Sigmoid colon (tissue), 7 donors: Measurements from ENCODE around the gene PRUNE2. TPM values are rescaled to one million over a fixed set of nuclear protein-coding genes. Genes with fewer than 3 reads are reported as not detected.

Experiments
- DNase-seq: peaks from one replicate; pipeline ENCODE4 v3.0.0-alpha.2; 2019
- H3K27ac ChIP-seq, 4 donors: fragments of 200-600 bp; sonication (generic); one replicate each; pipeline ENCODE4 v1.5.1; 2016 to 2019; ENCODE audit warnings: mild to moderate bottlenecking in 1 of 4
- H3K27me3 ChIP-seq, 3 donors: fragments of 200-600 bp; sonication (generic); one replicate each; pipeline ENCODE4 v1.5.1; 2019; ENCODE audit warnings: mild to moderate bottlenecking in 1 of 3
- H3K36me3 ChIP-seq, 4 donors: fragments of 200-600 bp; sonication (generic); one replicate each; pipeline ENCODE4 v1.5.1; 2016 to 2019
- H3K4me1 ChIP-seq, 4 donors: fragments of 200-600 bp; sonication (generic); one replicate each; pipeline ENCODE4 v1.5.1; 2017 to 2019
- H3K4me3 ChIP-seq, 4 donors: fragments of 200-600 bp; sonication (generic); one replicate each; pipeline ENCODE4 v1.5.1; 2017 to 2019; ENCODE audit warnings: mild to moderate bottlenecking in 2 of 4, moderate library complexity in 1 of 4
- H3K9me3 ChIP-seq, 4 donors: fragments of 200-600 bp in 3 of 4; sonication (generic) in 3 of 4; one replicate each; pipeline versions ENCODE4 v1.5.1 to v1.6.1; 2013 to 2019
- CTCF ChIP-seq, 4 experiments: fragments of 450-650 bp in 3 of 4; fragments of 200-600 bp in 1 of 4; IDR thresholded peaks; one replicate each; pipeline ENCODE4 v1.5.1; 2016 to 2019; ENCODE audit warnings: antibody characterized with exemption in 4 of 4, mild to moderate bottlenecking in 3 of 4, moderate library complexity in 2 of 4
- EP300 ChIP-seq, 4 donors: sonication (generic); formaldehyde crosslinking; IDR thresholded peaks; one replicate each; pipeline ENCODE4 v1.6.1; 2017; ENCODE audit warnings: antibody characterized with exemption in 4 of 4
- POLR2A ChIP-seq, 2 donors: fragments of 450-650 bp; IDR thresholded peaks; one replicate each; pipeline ENCODE4 v1.6.1; 2016; ENCODE audit warnings: antibody characterized with exemption in 2 of 2, mild to moderate bottlenecking in 2 of 2, moderate library complexity in 2 of 2
- POLR2AphosphoS5 ChIP-seq, 4 donors: sonication (generic); formaldehyde crosslinking; IDR thresholded peaks; one replicate each; pipeline ENCODE4 v1.6.1; 2017; ENCODE audit warnings: antibody characterized with exemption in 4 of 4
- WGBS, 2 donors: extraction: QIAGEN DNeasy Blood & Tissue Kit; methylation state at CpG; one replicate each; pipeline ENCODE4 v1.1.7; 2013; 5-methylcytosine and 5-hydroxymethylcytosine counted together
- intact Hi-C: fragments of 100-400 bp; cut with DNase I; formaldehyde crosslinking; loops from one replicate; pipeline ENCODE4 v1.15.1; 2023
- polyA plus RNA-seq, 3 donors: library from polyadenylated mRNA; stranded (reverse); fragments of 200-250 nt; gene quantifications; one replicate each; pipeline ENCODE4 v1.2.3, GENCODE V29; 2013
- total RNA-seq, 4 donors: library from RNA; depleted of rRNA; stranded (reverse); fragments of >200 nt; gene quantifications; one replicate each; pipeline ENCODE4 v1.1.0, GENCODE V29; 2016
- donor health status: healthy with polysubstance abuse.
- donor health status: Bipolar disorder and iron deficiency.
- donor health status: healthy.

The PRUNE2 gene
- total and polyA plus RNA-seq, 7 donors = 7.4 to 536 (median 440) TPM

- H3K27ac ChIP-seq = peak overlapping the region in 1 of 4 donors; percentile 37
- H3K27me3 ChIP-seq = no peaks in the 10 kb centered on the region
- intact Hi-C loops = loop anchor here (10.0 kb wide), 1 partner anchor 198 kb away; no protein-coding TSS in a partner anchor
- H3K36me3 ChIP-seq = no peaks in the 10 kb centered on the region
- no peaks in the 10 kb centered on the region for H3K9me3 ChIP-seq
- no peak for DNase-seq
- peak in 1 of 4 donors; percentile 28 for TF ChIP-seq POLR2AphosphoS5 (IDR thresholded peaks at IDR 0.05)
- TF ChIP-seq POLR2A (IDR thresholded peaks at IDR 0.05) = no peak
- TF ChIP-seq EP300 (IDR thresholded peaks at IDR 0.05) = peak in 1 of 4 donors; percentile 45
- WGBS, 2 donors = 38 to 43% methylated on average over 6 of the region's 6 CpGs
- H3K4me3 ChIP-seq = no peak overlapping the region
- H3K4me1 ChIP-seq = no peaks in the 10 kb centered on the region
Measured at GRCh38 chr9:76912636-76913275, 6.8 kb upstream of the PRUNE2 start.

GRCh38 chr9:76911971-76912370 is 6.1 kb upstream of the PRUNE2 start:
- H3K4me1 ChIP-seq = no peaks in the 10 kb centered on the region
- TF ChIP-seq POLR2AphosphoS5 (IDR thresholded peaks at IDR 0.05) = no peak
- TF ChIP-seq POLR2A (IDR thresholded peaks at IDR 0.05) = no peak
- no peak for DNase-seq
- no peaks in the 10 kb centered on the region for H3K27me3 ChIP-seq
- H3K36me3 ChIP-seq = no peaks in the 10 kb centered on the region
- intact Hi-C loops = loop anchor here (10.0 kb wide), 1 partner anchor 197 kb away; no protein-coding TSS in a partner anchor
- no peaks in the 10 kb centered on the region for H3K9me3 ChIP-seq
- H3K27ac ChIP-seq = peak overlapping the region in 1 of 4 donors; percentile 37
- no peak overlapping the region for H3K4me3 ChIP-seq
- 92 to 93% methylated on average over 1 of the region's 1 CpG for WGBS, 2 donors

- TF ChIP-seq POLR2A (IDR thresholded peaks at IDR 0.05) (no peak), POLR2AphosphoS5 (IDR thresholded peaks at IDR 0.05) (no peak), EP300 (IDR thresholded peaks at IDR 0.05) (no peak), CTCF (IDR thresholded peaks at IDR 0.05) (no peak)
- intact Hi-C loops = loop anchor here (10.0 kb wide), 1 partner anchor 196 kb away; no protein-coding TSS in a partner anchor
- no peaks in the 10 kb centered on the region for H3K9me3 ChIP-seq
- 81 to 88% methylated on average over 3 of the region's 3 CpGs for WGBS, 2 donors
- no peaks in the 10 kb centered on the region for H3K36me3 ChIP-seq
- no peak for DNase-seq
- no peak overlapping the region for H3K27ac ChIP-seq
- H3K27me3 ChIP-seq = no peaks in the 10 kb centered on the region
- no peak overlapping the region for H3K4me3 ChIP-seq
- peaks cover 0 to 7% (median 0%) of the 10 kb centered on the region in 4 donors for H3K4me1 ChIP-seq
Measured at GRCh38 chr9:76910861-76911260, 4.9 kb upstream of the PRUNE2 start.

- Histone ChIP-seq H3K4me3 (peak overlapping the region in 3 of 4 donors; percentile 72 to 82 (median 78)), H3K27me3 (no peaks in the 10 kb centered on the region), H3K4me1 (peaks cover 0 to 19% (median 5%) of the 10 kb centered on the region in 4 donors), H3K27ac (peak overlapping the region; percentile 85 to 95 (median 88)), H3K36me3 (no peaks in the 10 kb centered on the region), H3K9me3 (no peaks in the 10 kb centered on the region)
- WGBS, 2 donors = 3 to 7% methylated on average over 5 of the region's 5 CpGs
- intact Hi-C loops = loop anchor here (2.0 to 10.0 kb wide), 4 partner anchors 81 to 302 kb away; partner anchors contain the start of gene PCA3
- TF ChIP-seq EP300 (IDR thresholded peaks at IDR 0.05) (no peak), POLR2A (IDR thresholded peaks at IDR 0.05) (no peak), POLR2AphosphoS5 (IDR thresholded peaks at IDR 0.05) (no peak), CTCF (IDR thresholded peaks at IDR 0.05) (no peak)
- no peak for DNase-seq
Measured at GRCh38 chr9:76906647-76906975, 697 bp upstream of the PRUNE2 start.

- TF ChIP-seq EP300 (IDR thresholded peaks at IDR 0.05) (no peak), POLR2A (IDR thresholded peaks at IDR 0.05) (no peak), CTCF (IDR thresholded peaks at IDR 0.05) (no peak), POLR2AphosphoS5 (IDR thresholded peaks at IDR 0.05) (no peak)
- peak overlapping the region; percentile 85 to 95 (median 88) for H3K27ac ChIP-seq
- peaks cover 0 to 37% (median 22%) of the 10 kb centered on the region in 4 donors for H3K4me1 ChIP-seq
- H3K27me3 ChIP-seq = no peaks in the 10 kb centered on the region
- intact Hi-C loops = loop anchor here (5.0 to 10.0 kb wide), 3 partner anchors 82 to 300 kb away; partner anchors contain the start of gene PCA3
- no peaks in the 10 kb centered on the region for H3K36me3 ChIP-seq
- WGBS, 2 donors = 13 to 49% methylated on average over 8 of the region's 8 CpGs
- no peaks in the 10 kb centered on the region for H3K9me3 ChIP-seq
- DNase-seq = no peak
- H3K4me3 ChIP-seq = peak overlapping the region; percentile 50 to 82 (median 75)
Measured at GRCh38 chr9:76904661-76905457, 1.1 kb downstream of the PRUNE2 start.
